GM10248 (cell line): ENCODE results near the gene ARF4.

Experiments used
- CTCF ChIA-PET: fragments of 300-600 bp; sonication (Branson Sonifier 250); formaldehyde crosslinking; extraction: SDS; loops from one replicate; lab custom pipeline; 2021; ENCODE audit warnings: antibody characterized with exemption; lab: Yijun Ruan, JAX
- POLR2A ChIA-PET: fragments of 350-650 bp; sonication (Branson Sonifier 250); formaldehyde crosslinking; extraction: SDS; loops from one replicate; lab custom pipeline; 2020; ENCODE audit warnings: antibody characterized with exemption; lab: Yijun Ruan, JAX
- DNase-seq: peaks from one replicate; pipeline ENCODE4 v3.0.0; 2012; ENCODE audit errors: extremely low spot score
- CTCF ChIP-seq: IDR thresholded peaks from 2 replicates; pipeline ENCODE4 v1.5.1; 2012; ENCODE audit warnings: mild to moderate bottlenecking, low read depth; ENCODE audit errors: extremely low read depth, missing control alignments, control extremely low read depth

Gene ARF4

GRCh38 chr3:57586778-57587177 lies 10.4 kb downstream of the ARF4 start:
- CTCF ChIA-PET, result no interaction called here
- POLR2A ChIA-PET, result no interaction called here
- no peak for TF ChIP-seq CTCF
- DNase-seq, result no peak

DNA sequence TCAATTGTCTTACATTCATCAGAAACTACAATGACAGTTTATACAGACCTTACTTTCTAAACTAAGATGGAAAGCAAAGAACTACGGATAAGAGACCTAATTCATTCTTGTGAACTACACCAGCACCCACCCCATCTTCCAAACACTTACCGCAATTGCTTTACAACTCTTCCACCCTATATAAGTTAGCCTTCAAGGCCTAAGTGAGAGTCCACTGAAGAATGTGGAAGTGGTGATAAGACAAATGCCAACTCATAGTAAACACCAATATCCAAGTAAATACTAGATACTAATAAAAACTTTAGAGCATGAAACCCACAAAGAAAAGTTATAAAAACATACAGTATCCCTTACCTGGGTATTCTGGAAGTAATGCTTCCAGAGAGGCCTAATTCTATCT lies 13.6 kb downstream of the ARF4 start:
- no peak for DNase-seq
- ChIA-PET POLR2A (no interaction called here), CTCF (no interaction called here)
- no peak for TF ChIP-seq CTCF

- TF ChIP-seq CTCF, result no peak
- ChIA-PET CTCF (no interaction called here), POLR2A (no interaction called here)
- DNase-seq, result no peak
These were observed 14.5 kb downstream of the ARF4 start for GRCh38 chr3:57582474-57583168.

DNA sequence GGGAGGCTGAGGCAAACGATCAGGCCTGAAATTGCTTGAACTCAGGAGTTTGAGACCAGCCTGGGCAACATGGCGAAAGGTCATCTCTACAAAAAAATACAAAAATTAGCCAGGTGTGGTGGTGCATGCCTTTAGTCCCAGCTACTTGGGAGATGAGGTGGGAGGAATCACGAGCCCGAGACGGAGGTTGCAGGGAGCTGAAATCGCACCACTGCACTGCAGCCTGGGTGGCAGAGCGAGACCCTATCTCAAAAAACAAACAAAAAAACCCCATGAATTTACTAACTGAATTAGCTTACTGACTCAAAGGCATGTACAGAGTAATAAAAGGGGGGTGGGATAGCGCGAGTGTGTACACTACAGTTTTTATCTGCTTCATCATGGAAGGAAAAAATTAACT lies 19.3 kb downstream of the ARF4 start:
- DNase-seq, result no peak
- TF ChIP-seq CTCF, result no peak
- ChIA-PET POLR2A (no interaction called here), CTCF (no interaction called here)

DNA sequence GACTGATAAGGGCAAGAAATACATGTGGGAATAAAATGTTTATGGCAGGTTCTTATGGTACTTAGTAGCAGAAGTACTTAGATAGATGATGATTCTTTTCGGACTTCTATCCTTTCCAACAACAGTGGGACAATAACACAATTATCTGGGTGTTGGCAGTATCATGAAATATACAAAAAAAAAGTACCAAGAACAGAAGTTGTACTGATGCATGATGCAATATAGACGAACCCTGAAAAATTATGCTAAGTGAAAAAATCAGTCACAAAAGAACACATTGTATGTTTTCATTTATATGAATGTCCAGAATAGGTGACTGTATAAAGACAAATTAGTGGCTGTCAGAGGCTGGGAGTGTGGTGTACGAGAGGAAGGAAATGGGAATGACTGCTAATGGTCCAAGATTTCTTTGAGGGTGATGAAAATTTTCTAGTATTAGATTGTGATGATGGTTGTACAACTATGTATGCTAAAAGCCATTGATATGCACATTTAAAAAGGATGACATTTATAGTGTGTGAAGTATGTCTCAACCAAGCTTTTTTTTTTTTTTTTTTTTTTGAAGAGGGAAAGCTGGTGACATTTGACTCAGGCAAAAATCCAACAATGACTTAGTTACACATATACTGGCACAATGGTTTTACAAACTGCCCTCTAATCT lies 21.0 kb downstream of the ARF4 start:
- no peak for DNase-seq
- TF ChIP-seq CTCF, result no peak
- POLR2A ChIA-PET, result no interaction called here
- CTCF ChIA-PET, result interaction anchor here (0.9 kb wide), 1 partner anchor 17 kb away, joined by 3 read pairs; no protein-coding TSS in a partner anchor

GRCh38 chr3:57572096-57572495 lies 25.0 kb downstream of the ARF4 start:
- POLR2A ChIA-PET, result no interaction called here
- CTCF ChIA-PET, result interaction anchor here (1.3 kb wide), 1 partner anchor 8 kb away, joined by 5 read pairs; no protein-coding TSS in a partner anchor

More at GRCh38 chr3:57572096-57572495, 25.0 kb downstream of the ARF4 start:
- DNase-seq, result no peak
- TF ChIP-seq CTCF, result no peak
